Fibroblast of mammary gland (primary cell): Measurements from ENCODE around the gene KLHDC9.

Source experiments
- DNase-seq: peaks from one replicate; pipeline ENCODE4 v3.0.0-alpha.2; 2010; ENCODE audit warnings: low read depth
- H3K4me3 ChIP-seq: 2 replicates; pipeline ENCODE4 v1.5.1; 2011; ENCODE audit warnings: low read depth, mild to moderate bottlenecking, low read length, moderate library complexity; ENCODE audit not compliant: control insufficient read depth
- CTCF ChIP-seq: conservative IDR thresholded peaks from 2 replicates; pipeline ENCODE4 v1.5.1; 2011; ENCODE audit warnings: low read depth, low read length, inconsistent platforms; ENCODE audit not compliant: control insufficient read depth, insufficient read depth

Gene KLHDC9

DNA sequence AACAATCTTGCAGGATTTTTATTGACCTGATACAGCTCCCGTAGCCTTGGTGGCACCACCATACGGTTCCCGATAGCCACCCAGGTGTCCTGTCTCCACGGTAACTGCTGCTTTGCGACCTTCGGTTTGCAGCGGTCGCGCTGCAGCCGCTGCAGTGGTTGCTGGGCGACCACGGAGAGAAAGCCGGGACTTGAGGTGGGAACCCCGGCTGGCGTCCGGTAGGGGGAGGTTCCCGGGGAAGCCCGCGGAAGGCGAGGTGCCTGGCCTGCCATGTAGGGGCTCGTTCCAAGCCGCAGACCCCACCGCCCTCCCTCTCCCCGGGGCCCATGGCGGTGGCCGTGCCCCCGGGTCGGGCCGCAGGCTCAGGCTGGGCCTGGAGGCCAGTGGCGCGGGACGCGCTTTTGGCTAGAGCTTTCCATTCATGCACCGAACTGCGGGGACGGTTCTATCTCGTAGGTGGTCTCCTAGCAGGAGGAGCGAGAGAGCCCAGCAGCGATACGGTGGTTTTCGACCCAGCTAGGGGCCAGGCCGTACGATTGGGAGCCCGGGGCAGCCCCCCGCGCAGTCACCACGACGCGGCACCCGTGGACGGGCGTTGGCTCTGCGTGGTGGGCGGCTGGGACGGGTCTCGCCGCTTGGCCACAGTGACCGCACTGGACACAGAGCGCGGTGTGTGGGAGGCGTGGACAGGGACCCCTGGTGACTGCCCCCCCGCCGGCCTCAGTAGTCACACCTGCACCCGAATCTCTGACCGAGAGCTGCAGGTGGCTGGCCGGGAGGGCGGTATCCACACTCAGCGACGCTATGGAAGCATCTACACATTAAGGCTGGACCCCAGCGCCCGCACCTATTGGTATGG lies at the start of gene KLHDC9:
KLHDC9 (plus strand) TSS at position 152 of the 859 bp plus-strand sequence; CDS start at position 327, 175 bp downstream.
- peak; percentile 66 for DNase-seq
- TF ChIP-seq CTCF, result no peak
- H3K4me3 ChIP-seq, result peak within 1 kb of the TSS; percentile 50

GRCh38 chr1:161048949-161049722 lies 49.0 kb upstream of the KLHDC9 start:
- no peak overlapping the region for H3K4me3 ChIP-seq
- TF ChIP-seq CTCF, result no peak
- no peak for DNase-seq

- H3K4me3 ChIP-seq, result no peak overlapping the region
- TF ChIP-seq CTCF, result no peak
- no peak for DNase-seq
Measured at GRCh38 chr1:161051219-161051618, 46.9 kb upstream of the KLHDC9 start.

DNA sequence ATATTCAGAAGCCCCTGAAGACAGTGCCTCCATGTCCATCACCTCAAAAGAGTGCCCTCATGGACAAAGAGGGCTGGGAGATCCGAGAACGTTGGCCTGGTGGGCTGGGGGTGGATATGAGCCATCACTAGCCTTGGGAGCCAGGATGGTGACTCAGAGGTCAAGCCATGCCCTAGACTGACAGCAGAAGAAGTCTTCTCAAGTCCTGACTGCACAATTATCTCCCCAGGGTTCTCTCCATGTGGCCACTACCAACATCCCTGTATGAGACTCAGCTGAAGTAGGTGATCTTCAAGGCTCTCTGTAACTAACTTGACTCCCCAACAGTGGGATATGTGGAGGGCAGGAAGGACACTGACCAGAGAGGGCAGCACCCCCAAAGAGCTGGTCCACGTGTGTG lies 45.3 kb upstream of the KLHDC9 start:
- no peak overlapping the region for H3K4me3 ChIP-seq
- peak; percentile 54 for DNase-seq
- no peak for TF ChIP-seq CTCF

GRCh38 chr1:161054232-161054631 lies 43.9 kb upstream of the KLHDC9 start:
- no peak for DNase-seq
- no peak overlapping the region for H3K4me3 ChIP-seq
- no peak for TF ChIP-seq CTCF

DNA sequence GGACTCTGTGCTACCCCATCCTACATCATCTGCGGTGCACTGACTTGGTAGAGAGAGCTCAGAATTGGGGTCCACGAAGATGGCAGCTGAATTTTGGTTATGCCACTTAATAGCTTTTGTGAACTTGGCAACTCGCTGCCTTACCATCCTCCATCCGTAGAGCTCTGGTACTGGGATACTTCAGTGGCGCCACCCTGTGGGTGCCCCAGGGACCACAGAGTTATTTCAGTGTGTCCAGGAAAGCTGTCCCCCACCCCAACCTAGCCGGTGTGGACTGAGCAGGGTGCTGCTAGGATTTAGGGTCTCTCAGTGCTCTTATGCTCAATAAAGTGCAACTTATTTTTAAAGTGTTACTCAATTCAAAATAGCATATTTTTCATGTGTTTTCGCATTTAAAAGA lies 43.4 kb upstream of the KLHDC9 start:
- no peak for DNase-seq
- H3K4me3 ChIP-seq, result no peak overlapping the region
- peak; percentile 12 for TF ChIP-seq CTCF
